Measurements from ENCODE around the gene IFT88.

DNA sequence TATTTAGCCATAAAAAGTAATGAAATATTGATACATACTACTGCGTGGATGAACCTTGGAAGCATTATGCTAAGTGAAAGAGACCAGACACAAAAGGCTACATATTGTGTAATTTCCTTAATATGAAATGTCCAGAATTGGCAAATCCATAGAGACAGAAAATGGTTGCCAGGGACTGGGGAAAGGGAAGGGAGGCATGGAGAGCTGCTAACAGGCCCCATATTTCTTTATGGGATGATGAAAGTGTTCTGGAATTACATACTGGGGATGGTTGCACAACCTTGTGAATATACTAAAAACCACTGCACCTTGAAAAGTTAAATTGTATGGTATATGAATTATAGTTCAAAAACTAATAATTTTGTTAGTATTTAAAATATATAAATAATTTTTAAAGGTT lies 3.6 kb downstream of the IFT88 start:
- TF ChIP-seq POLR2AphosphoS5 (IDR thresholded peaks at IDR 0.05; ENCODE audit: low read depth, low read length) = no peak
- TF ChIP-seq CTCF (IDR thresholded peaks at IDR 0.05) = no peak
- TF ChIP-seq REST (IDR thresholded peaks at IDR 0.05; ENCODE audit: insufficient read depth in 1 of 2, low read depth in 2 of 2, low read length in 1 of 2) = no peak
- TF ChIP-seq SIN3A (IDR thresholded peaks at IDR 0.05; ENCODE audit: borderline replicate concordance, insufficient read depth, low read depth, low read length) = no peak

Data from Panc1 (cell line).